Astrocyte of the spinal cord (primary cell): ENCODE measurements around the gene TRMT5.

Source experiments
- DNase-seq: peaks from one replicate; pipeline ENCODE4 v3.0.0; 2011; ENCODE audit warnings: low read depth, low spot score
- H3K4me3 ChIP-seq: 2 replicates; pipeline ENCODE4 v1.5.1; 2011; ENCODE audit warnings: low read depth, mild to moderate bottlenecking, low read length, moderate library complexity
- in situ Hi-C: cut with HindIII; loops from 2 replicates; pipeline ENCODE4 v1.10.0; 2017; ENCODE audit warnings: low sequenced_read_pairs
- TF ChIP-seq, protein P1 (sequence below): IDR thresholded peaks from 2 replicates; pipeline ENCODE4 v1.5.1; 2012; ENCODE audit warnings: low read depth, mild to moderate bottlenecking, low read length, inconsistent platforms

TRMT5 gene

DNA sequence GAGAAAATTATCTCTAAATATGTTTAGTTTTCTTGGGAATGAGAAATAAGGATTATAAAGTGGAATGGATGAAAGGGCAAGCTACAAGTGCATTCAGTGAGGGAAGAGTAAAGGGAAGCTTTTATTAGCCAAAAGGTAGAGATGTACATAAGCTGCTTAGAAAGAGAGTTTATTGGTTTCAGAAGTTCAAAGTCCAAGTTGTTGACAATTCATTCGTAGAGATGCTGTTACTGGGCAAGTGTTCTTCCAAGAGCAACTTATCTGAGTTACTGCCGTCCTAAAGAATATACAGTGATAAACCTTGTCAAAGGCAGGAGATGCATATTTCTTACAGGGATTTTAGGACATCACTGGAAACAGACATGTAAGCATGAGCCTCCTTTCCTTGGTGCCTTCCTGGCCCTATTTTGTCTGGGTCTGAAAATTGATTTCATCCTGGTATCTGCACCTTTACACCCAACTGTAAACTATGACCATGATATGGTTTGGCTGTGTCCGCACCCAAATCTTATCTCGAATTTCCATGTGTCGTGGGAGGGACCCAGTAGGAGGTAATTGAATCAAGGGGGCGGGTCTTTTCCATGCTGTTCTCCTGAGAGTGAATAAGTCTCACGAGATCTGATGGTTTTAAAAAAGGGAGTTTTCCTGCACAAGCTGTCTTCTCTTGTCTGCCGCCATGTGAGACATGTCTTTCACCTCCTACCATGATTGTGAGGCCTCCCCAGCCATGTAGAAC lies 46.8 kb downstream of the TRMT5 start:
- in situ Hi-C loops, result no loop called here
- no peak for DNase-seq

DNA sequence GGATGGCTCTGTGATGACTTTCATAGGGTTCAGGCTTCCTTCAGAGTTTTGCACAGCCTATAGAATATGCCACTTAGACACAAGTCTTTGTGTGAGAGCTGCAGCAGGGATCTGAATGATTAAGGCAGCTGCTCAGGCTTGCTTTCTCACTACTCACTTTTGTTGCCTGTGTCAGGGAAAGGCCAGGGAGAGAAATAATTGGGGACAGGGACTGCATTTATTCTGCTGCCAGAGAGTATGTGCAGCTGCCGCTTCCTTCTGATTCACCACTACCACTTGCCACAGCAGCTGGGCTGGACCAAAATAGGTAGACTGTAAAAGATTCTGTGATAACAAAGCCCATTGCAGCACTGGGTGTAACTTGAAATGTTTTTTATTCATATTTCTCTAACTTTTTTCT lies 49.7 kb downstream of the TRMT5 start:
- TF ChIP-seq, protein P1, sequence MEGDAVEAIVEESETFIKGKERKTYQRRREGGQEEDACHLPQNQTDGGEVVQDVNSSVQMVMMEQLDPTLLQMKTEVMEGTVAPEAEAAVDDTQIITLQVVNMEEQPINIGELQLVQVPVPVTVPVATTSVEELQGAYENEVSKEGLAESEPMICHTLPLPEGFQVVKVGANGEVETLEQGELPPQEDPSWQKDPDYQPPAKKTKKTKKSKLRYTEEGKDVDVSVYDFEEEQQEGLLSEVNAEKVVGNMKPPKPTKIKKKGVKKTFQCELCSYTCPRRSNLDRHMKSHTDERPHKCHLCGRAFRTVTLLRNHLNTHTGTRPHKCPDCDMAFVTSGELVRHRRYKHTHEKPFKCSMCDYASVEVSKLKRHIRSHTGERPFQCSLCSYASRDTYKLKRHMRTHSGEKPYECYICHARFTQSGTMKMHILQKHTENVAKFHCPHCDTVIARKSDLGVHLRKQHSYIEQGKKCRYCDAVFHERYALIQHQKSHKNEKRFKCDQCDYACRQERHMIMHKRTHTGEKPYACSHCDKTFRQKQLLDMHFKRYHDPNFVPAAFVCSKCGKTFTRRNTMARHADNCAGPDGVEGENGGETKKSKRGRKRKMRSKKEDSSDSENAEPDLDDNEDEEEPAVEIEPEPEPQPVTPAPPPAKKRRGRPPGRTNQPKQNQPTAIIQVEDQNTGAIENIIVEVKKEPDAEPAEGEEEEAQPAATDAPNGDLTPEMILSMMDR, result no peak
- DNase-seq, result peak; percentile 20
- H3K4me3 ChIP-seq, result no peak overlapping the region
- in situ Hi-C loops, result no loop called here

More for the DNA sequence above, 46.8 kb downstream of the TRMT5 start:
- TF ChIP-seq, protein P1, result no peak
- no peak overlapping the region for H3K4me3 ChIP-seq

DNA sequence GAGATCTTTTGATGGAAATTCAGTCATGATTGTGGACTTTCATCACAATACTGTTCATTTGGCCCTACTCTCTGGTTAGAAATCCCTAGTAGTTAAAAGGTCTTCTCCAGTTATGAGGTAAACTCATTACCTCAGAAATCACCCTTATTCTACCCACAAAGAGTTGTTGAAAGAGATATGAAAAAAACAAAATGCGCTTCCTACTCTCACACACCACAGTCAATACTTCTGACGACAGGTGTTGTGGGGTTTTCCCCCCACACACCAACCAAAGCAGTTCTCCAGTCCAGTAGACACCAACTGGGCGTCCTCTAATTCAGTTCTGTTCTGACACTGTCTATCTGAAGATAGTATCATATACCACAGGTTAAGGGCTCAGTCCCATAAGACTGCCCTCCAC lies 54.9 kb downstream of the TRMT5 start:
- TF ChIP-seq, protein P1, result no peak
- DNase-seq, result no peak
- in situ Hi-C loops, result no loop called here
- no peak overlapping the region for H3K4me3 ChIP-seq

DNA sequence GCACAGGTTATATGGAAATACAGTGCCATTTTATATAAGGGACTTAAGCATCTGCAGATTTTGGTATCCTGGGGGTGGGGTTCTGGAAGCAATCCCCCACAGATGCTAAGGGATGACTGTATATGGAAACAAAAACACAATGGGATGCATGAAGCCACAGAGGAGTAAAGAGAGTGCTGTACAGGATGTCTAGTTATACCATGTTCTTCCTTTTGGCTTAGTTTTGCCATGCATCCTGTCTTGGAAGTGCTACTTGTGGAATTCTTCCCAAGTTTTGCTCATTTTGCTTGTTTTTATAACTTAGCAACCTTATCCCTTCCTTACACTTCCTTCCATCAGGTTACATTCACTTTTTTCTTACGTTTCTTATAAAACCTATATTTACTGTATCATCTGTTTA lies 55.6 kb downstream of the TRMT5 start:
- TF ChIP-seq, protein P1, result no peak
- DNase-seq, result no peak
- in situ Hi-C loops, result no loop called here
- H3K4me3 ChIP-seq, result no peak overlapping the region

DNA sequence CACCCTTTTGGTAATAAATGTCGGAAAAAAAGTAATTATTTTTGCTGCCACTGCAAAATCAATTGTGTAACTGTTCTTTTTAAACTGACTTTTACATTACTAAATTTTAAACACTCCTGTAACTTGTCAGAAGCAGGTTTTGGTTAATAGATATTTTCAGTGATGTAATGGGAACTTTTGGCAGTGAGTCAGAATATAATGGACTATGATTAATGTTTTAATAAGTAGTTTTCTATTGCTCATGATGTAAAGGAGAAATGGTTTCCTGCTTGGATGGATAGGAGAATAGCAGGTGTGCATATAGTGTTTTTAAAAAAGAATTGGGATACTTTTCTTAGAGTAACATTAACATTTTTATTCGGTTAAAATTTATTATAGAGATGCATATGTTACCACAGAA lies 58.8 kb downstream of the TRMT5 start:
- peak; percentile 41 for DNase-seq
- no peak overlapping the region for H3K4me3 ChIP-seq
- TF ChIP-seq, protein P1, result no peak
- in situ Hi-C loops, result no loop called here
